Umbilical cord (tissue), 2 donors: Measurements from ENCODE around the gene SSX5. TPM values are rescaled to one million over a fixed set of nuclear protein-coding genes. Genes with fewer than 3 reads are reported as not detected.
A peak's percentile ranks its signal among the peaks of the same experiment; 100 is the strongest.
"Not testable (repeated sequence)": the region's sequence is repeated elsewhere in the genome, so short reads cannot be mapped to it uniquely, and the experiment has no call there.

Experiments
- DNase-seq: peaks from one replicate; pipeline ENCODE4 v3.0.0-alpha.2; 2015; ENCODE audit warnings: low spot score
- total RNA-seq: library from RNA; depleted of rRNA; stranded (reverse); fragments of >200 nt; gene quantifications from one replicate; pipeline ENCODE4 v1.2.3, GENCODE V29; 2014; ENCODE audit warnings: low replicate concordance; ENCODE audit not compliant: insufficient read depth

Gene SSX5, protein sequence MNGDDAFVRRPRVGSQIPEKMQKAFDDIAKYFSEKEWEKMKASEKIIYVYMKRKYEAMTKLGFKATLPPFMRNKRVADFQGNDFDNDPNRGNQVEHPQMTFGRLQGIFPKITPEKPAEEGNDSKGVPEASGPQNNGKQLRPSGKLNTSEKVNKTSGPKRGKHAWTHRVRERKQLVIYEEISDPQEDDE
- total RNA-seq: not detected

DNA sequence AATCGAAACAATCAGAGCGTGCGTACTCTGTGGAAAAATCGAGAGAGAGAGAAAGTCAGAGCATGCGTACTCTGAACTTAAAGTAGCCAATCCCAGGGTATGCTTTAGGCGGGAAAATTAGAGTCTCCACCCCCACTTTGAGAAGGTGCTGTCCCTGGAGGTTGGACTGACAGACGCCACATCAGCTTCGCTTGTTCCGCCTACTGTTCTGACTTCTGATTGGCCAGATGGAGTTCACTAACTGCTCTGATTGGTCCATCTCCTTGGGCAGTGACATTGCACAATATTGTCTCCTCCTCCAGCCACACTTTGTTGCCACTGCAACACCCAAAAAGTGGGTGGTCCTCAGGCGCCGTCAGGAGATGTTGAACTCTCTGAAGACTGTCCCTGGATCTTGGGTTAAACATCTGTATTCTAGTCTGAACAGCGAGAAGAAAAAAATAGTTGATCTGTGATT, at the start of gene SSX5:
Gene SSX5, minus strand, starts transcription at position 51 of the 457 bp plus-strand sequence. CDS start 1,437 bp downstream, outside the sequence.
- DNase-seq: no peak

DNA sequence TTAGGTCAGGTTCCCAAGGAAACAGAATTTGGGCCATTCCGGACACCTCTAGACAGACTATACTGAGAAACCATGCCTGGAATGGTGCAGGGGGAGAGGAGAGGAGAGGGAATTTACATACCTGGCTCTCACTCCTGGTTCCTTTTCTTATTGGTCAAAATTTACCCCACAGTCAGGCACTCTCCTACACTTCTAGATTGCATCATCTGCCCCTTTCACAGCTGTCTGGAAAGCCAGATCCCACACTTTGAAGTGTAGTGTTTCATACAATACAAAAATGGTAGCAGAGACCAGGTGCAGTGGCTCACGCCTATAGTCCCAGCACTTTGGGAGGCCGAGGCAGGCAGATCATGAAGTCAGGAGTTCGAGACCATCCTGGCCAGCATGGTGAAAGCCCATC, 27.6 kb upstream of the SSX5 start:
- DNase-seq: not testable (repeated sequence)

DNA sequence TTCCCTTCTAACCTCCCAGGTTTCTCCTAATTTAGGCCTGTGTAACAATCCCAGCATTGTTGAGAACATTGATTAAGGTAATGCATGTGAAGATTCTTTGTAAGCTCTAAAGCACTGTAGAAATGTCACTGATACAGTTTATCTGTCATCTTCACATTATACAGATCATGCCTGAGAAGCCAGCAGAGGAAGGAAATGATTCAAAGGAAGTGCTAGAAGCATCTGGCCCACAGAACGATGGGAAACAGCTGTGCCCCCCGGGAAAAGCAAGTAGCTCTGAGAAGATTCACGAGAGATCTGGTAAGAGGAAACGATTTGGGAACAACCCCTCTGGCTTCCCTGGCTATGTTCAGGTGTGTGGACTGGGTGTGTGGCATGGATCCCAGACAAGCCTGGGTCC, 17.7 kb upstream of the SSX5 start:
- DNase-seq: not testable (repeated sequence)

DNA sequence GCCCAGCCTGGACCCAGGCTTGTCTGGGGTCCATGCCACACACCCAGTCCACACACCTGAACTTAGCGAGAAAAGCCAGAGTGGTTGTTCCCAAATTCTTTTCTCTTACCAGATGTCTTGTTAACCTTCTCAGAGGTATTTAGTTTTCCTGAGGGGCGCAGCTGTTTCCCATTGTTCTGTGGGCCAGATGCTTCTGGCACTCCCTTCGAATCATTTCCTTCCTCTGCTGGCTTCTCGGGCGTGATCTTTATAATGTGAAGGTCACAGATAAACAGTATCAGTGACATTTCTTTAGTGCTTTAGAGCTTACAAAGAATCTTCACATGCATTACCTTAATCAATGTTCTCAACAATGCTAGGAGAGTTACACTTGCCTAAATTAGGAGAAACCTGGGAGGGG, 6.6 kb downstream of the SSX5 start:
- not testable (repeated sequence) for DNase-seq

DNA sequence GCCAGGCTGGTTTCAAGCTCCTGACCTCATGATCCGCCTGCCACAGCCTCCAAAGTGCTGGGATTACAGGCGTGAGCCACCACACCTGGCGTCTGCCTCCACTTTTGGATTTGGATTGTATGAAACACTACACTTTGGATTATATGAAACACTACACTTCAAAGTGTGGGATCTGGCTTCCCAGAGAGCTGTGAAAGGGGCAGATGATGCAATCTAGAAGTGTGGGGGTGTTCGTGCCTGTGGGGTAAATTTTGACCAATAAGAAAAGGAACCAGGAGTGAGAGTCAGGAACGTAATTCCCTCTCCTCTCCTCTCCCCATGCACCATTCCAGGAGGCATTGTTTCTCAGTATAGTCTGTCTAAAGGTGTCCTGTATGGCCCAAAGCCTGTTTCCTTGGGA, 14.7 kb downstream of the SSX5 start:
- DNase-seq: not testable (repeated sequence)

DNA sequence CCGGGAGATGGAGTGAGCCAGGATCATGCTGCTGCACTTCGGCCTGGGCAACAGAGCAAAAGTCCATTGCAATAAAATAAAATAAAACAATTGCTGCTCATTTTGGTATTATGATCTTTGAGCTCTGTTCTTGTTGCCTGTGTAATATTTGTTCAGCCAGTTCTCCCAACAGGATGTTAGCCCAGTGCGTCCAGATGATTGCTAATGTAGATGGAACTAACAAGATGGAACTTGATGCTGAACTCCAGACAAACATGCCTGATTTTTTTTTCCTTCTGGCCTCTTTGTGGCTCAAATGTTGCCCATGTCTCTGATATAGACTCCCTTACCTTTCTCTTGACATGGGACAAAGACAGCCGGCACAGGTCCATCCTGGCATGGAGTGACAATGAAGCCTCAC, 15.8 kb downstream of the SSX5 start:
- DNase-seq: no peak

DNA sequence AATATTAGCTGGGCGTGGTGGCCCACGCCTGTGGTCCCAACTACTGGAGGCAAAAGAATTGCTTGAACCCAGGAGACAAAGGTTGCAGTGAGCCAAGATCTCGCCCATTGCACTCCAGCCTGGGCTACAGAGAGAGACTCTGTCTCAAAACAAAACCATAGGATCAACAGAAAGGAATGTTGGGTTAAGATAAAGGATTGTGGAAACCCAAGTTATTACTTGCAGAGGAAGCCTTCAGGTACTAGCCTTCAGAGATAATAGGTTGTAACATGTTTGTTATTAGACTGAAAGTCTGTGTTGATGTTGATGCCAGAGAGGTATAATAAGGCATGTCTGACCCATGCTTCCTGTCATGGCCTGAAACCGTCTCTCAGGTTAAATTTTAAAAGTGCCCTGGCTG, 16.9 kb downstream of the SSX5 start:
- DNase-seq: no peak

DNA sequence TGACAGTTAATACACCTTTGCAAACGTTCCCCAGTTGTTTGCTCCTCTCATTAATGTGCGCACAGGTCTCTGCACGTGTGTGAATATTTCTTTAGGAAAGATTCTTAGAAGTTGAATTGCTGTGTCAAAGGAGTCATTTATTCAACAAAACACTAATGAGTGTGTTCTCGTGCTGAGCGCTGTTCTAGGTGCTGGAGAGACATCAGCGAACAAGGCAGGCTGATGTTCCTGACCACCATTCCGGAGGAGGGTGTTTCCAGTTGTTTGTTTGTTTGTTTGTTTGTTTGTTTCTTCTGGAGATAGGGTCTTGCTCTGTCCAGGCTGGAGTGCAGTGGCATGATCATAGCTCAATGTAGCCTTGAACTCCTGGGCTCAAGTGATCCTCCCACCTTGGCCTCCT, 30.3 kb downstream of the SSX5 start:
- DNase-seq: not testable (repeated sequence)

DNA sequence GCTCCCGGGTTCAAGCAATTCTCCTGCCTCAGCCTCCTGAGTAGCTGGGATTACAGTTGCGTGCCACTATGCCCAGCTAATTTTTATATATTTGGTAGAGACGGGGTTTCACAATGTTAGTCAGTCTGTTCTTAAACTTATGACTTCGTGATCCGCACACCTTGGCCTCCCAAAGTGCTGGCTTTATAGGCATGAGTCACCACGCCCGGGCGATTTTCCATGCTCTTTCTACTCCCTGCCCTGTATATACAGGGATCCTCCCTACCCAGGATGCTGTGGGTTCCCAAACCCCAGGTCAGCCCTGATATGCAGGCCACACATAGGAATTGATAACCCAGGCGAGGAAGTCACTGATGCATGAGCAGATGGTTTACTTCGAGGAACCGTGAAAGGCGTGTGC, 31.4 kb downstream of the SSX5 start:
- no peak for DNase-seq

DNA sequence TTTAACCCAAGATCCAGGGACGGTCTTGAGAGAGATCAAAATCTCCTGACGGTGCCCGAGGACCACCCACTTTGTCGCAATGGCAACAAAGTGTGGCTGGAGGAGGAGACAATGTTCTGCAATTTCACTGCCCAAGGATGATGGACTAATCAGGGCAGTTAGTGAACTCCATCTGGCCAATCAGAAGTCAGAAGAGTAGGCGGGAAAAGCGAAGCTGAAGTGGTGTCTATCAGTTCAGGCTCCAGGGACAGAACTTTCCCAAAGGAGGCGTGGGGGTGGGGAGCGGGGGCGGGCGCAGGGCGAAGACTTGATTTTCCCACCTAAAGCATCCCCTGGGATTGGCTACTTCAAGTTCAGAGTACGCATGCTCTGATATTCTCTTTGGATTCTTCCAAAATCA, 40.6 kb downstream of the SSX5 start:
- no peak for DNase-seq

DNA sequence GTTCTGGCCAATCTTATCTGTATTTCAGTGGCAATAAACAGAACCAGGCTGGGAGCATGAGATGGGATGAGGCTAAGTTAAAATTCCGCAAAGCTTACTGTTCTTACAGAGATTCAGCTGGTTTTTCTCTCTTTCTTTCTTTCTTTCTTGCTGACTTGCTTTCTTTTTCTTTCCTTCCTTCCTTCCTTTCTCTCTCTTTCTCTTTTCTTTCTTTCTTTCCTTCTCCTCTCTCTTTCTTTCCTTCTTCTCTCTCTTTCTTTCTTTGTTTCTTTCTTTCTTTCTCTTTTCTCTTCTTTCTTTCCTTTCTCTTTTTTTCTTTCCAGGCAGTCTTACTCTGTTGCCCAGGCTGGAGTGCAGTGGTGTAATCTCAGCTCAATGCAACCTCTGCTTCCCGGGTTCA, 41.8 kb downstream of the SSX5 start:
- peak; percentile 4 for DNase-seq

DNA sequence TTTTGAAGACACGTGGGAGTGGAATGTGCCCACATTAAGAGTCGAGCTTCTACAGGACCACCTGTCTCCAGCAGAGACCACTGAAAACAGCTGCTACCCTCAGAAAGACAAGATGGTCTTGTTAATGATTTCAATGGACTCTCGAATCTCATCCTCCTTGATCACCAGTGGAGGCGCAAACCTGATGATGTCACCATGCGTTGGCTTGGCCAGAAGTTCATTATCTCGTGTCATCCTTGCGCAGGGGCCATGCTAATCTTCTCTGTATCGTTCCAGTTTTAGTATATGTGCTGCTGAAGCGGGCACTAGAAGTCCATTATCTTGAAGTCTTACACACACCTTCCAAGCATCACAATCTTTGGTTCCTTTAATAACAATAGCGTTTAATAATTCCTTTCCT, 42.8 kb downstream of the SSX5 start:
- no peak for DNase-seq

DNA sequence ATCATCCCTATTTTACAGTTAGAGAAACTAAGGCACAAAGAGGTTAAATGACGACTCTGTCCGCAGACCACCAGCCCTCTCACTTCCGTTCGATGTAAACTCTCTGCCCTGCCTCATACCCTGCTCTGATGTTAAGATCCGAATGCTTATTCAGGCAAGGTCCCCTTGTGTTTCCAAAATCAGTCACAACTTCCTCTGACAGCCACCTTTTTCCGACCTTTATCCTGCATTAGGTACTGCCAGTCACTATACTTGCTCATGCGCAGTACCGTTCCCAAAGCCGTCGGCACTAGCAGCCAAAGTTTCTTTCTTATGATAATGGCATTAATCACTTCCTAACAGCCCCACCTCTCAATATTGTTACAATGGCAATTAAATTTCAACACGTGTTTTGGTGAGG, 53.9 kb downstream of the SSX5 start:
- not testable (repeated sequence) for DNase-seq

DNA sequence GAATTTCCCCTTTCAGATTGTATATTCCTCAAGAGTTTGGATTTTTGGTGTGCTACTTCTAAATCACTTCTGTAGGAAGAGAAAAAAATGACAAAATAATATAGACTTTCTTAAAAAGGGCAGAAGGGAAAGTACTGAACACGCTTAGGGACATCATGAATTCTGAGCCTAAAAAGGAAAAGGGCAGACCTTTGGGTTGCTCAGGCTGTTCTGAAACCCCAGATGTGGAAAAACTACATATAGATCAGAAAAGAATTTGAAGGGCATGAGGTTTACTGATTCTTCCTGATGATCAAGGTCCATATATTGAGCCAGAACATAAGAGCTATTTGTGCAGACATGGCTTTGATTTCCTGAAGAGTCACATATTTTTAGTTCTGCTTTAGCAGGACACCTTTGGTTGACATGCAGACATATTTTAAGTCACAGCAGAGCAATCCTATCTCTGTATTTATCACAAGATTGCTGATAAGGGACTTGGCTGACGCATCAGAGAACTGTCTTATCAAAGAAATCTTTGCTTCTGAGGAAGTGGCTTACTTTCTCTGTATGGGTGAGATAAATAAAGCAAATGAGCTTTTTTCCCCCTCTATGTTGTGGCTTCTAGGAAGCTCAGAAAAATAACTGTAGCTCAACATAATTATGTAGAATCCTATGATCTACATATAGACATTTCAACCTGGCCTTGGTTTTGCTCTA, 54.6 kb downstream of the SSX5 start:
- DNase-seq: not testable (repeated sequence)

DNA sequence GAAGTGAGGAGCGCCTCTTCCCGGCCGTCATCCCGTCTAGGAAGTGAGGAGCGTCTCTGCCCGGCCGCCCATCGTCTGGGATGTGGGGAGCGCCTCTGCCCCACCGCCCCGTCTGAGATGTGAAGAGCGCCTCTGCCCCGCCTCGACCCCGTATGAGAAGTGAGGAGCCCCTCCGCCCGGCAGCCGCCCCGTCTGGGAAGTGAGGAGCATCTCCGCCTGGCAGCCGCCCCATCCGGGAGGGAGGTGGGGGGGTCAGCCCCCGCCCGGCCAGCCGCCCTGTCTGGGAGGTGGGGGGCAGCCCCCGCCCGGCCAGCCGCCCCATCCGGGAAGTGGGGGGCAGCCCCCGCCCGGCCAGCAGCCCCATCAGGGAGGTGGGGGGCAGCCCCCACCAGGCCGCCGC, 57.5 kb downstream of the SSX5 start:
- DNase-seq: not testable (repeated sequence)

Other genes starting within 250 kb of the SSX5 start
- gene ZNF182, start 192.8 kb downstream of the SSX5 start, total RNA-seq: 5.1 TPM
- gene SPACA5, start 189.8 kb downstream of the SSX5 start, total RNA-seq: not detected
- gene ZNF630, start 125.2 kb downstream of the SSX5 start, total RNA-seq: 5.1 TPM
- not detected for gene SPACA5B, start 66.2 kb downstream of the SSX5 start, total RNA-seq
- not detected for gene SSX1, start 58.6 kb upstream of the SSX5 start, total RNA-seq
- gene SSX3, start 159.9 kb upstream of the SSX5 start, total RNA-seq: not detected
- not detected for gene SSX4, start 186.7 kb upstream of the SSX5 start, total RNA-seq
- gene SSX4B, start 215.2 kb upstream of the SSX5 start, total RNA-seq: not detected